A549 treated with dexamethasone at 1 μM for 4 hours (cell line): ENCODE data around the gene PCSK5. TPM values are rescaled to one million over a fixed set of nuclear protein-coding genes. Genes with fewer than 3 reads are reported as not detected.

Source experiments
- total RNA-seq: library from RNA; stranded (reverse); fragments of 200-300 nt; extraction: Qiagen RNA extraction; gene quantifications from 5 replicates; pipeline ENCODE4 v1.2.3, GENCODE V29; 2022

PCSK5 gene
- total RNA-seq: 1.6 to 2.3 TPM (median 2.1 TPM) in 5 replicates

GRCh38 chr9:75890472-75891276 is at the start of gene PCSK5:
PCSK5 (plus strand) TSS chr9:75890673; CDS start chr9:75891182, 509 bp downstream.

GRCh38 chr9:76394195-76394959 is 503.9 kb downstream of the PCSK5 start, which contains the start of gene RFK:
RFK (minus strand) TSS chr9:76394426; CDS start chr9:76394171, 255 bp downstream.

